ENCODE results near the gene RGS3.

DNA sequence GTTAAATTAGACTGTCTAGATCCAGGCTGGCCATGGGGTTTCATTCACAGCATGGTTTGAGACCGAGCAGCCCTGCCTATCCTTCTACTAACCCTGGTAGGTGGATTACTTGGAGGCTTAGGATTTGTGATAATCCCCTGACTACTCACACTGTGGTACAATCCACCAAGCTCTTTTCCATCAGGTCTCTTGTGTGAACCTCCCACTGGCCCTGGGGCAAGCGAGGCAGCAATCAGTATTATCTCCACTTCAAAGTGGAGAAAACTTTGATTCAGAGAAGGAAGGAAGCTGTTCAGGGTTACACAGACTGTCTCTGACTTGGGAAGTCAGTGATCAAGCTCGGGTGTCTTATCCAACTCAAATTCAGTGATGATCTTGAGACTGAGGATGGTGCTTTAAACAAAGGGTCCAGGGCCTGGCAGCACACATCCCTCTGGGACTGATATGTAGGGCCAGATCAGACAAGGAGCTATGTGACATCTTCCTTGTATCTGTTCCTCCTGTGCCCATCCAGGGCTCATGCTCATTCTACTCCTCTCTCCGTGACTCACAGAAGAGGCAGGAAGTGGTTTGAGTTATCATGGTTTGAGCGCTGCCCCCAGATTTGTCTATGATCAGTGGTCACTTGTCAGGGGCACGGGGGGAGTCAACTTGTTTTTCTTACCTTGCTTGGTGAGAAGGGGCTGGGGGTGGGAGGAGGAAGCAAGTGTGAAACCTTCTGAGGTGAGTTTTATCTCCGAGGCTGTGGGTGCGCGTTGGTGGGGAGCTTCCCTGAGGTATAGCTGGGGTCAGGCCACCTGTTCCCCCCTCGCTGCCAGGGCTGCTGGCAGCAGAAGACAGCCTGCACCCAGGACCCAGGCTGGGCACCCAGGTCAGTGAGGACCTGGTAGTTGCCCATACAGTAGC lies 48.6 kb downstream of the RGS3 start:
- TF ChIP-seq, protein P1, sequence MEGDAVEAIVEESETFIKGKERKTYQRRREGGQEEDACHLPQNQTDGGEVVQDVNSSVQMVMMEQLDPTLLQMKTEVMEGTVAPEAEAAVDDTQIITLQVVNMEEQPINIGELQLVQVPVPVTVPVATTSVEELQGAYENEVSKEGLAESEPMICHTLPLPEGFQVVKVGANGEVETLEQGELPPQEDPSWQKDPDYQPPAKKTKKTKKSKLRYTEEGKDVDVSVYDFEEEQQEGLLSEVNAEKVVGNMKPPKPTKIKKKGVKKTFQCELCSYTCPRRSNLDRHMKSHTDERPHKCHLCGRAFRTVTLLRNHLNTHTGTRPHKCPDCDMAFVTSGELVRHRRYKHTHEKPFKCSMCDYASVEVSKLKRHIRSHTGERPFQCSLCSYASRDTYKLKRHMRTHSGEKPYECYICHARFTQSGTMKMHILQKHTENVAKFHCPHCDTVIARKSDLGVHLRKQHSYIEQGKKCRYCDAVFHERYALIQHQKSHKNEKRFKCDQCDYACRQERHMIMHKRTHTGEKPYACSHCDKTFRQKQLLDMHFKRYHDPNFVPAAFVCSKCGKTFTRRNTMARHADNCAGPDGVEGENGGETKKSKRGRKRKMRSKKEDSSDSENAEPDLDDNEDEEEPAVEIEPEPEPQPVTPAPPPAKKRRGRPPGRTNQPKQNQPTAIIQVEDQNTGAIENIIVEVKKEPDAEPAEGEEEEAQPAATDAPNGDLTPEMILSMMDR (conservative IDR thresholded peaks at IDR 0.05 in 1 of 2, IDR thresholded peaks at IDR 0.05 in 1 of 2; ENCODE audit: extremely low read depth in 1 of 2, insufficient read depth in 1 of 2, low read depth in 1 of 2, low read length in 2 of 2), result no peak
- TF ChIP-seq EZH2 (IDR thresholded peaks at IDR 0.05; ENCODE audit: borderline replicate concordance, low read length), result no peak
